HEK293 (cell line): Measurements from ENCODE around the gene ANK2.

Source experiments
- YY2 ChIP-seq: fragments of 450-650 bp; formaldehyde crosslinking; IDR thresholded peaks from 2 replicates; pipeline ENCODE4 v1.5.1; 2016; ENCODE audit warnings: missing biosample characterization, missing genetic modification characterization
- TF ChIP-seq, protein P1 (sequence below): fragments of 450-650 bp; formaldehyde crosslinking; IDR thresholded peaks from 2 replicates; pipeline ENCODE4 v1.5.1; 2016; ENCODE audit warnings: missing biosample characterization, missing genetic modification characterization
- TF ChIP-seq, protein P2 (sequence below): fragments of 450-650 bp; formaldehyde crosslinking; IDR thresholded peaks from 2 replicates; pipeline ENCODE4 v1.5.1; 2016; ENCODE audit warnings: missing biosample characterization, missing genetic modification characterization
- TF ChIP-seq, protein P3 (sequence below): fragments of 450-650 bp; formaldehyde crosslinking; IDR thresholded peaks from 2 replicates; pipeline ENCODE4 v1.5.1; 2017; ENCODE audit warnings: missing biosample characterization, missing genetic modification characterization
- TF ChIP-seq, protein P4 (sequence below): sonication (generic); formaldehyde crosslinking; IDR thresholded peaks from 2 replicates; pipeline ENCODE4 v1.8.1; 2022; ENCODE audit warnings: mild to moderate bottlenecking, moderate library complexity, missing genetic modification reagents

DNA sequence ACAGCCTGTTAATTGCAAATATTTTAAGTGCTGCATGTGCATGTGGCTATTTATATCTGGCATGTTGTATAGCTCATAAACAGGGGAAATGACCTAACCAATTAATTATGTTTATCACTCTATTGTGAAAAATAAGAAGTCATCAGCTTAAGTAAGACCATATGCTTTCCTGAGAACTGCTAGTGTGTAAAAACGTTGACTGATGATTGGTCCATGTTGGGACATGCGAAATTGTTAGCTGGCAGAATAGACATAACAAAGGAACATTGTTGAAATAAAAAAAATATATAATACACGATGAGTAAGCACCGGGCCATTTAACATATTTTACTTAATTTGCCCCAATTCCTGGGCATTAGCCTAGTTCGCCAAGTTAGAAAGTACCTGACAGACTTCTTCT lies 207.5 kb downstream of the ANK2 start:
- TF ChIP-seq, protein P1, sequence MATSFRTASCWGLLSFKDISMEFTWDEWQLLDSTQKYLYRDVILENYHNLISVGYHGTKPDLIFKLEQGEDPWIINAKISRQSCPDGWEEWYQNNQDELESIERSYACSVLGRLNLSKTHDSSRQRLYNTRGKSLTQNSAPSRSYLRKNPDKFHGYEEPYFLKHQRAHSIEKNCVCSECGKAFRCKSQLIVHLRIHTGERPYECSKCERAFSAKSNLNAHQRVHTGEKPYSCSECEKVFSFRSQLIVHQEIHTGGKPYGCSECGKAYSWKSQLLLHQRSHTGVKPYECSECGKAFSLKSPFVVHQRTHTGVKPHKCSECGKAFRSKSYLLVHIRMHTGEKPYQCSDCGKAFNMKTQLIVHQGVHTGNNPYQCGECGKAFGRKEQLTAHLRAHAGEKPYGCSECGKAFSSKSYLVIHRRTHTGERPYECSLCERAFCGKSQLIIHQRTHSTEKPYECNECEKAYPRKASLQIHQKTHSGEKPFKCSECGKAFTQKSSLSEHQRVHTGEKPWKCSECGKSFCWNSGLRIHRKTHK = no peak
- TF ChIP-seq, protein P2, sequence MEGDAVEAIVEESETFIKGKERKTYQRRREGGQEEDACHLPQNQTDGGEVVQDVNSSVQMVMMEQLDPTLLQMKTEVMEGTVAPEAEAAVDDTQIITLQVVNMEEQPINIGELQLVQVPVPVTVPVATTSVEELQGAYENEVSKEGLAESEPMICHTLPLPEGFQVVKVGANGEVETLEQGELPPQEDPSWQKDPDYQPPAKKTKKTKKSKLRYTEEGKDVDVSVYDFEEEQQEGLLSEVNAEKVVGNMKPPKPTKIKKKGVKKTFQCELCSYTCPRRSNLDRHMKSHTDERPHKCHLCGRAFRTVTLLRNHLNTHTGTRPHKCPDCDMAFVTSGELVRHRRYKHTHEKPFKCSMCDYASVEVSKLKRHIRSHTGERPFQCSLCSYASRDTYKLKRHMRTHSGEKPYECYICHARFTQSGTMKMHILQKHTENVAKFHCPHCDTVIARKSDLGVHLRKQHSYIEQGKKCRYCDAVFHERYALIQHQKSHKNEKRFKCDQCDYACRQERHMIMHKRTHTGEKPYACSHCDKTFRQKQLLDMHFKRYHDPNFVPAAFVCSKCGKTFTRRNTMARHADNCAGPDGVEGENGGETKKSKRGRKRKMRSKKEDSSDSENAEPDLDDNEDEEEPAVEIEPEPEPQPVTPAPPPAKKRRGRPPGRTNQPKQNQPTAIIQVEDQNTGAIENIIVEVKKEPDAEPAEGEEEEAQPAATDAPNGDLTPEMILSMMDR (tag by site-specific recombination) = no peak
- TF ChIP-seq YY2 = no peak
- TF ChIP-seq, protein P3, sequence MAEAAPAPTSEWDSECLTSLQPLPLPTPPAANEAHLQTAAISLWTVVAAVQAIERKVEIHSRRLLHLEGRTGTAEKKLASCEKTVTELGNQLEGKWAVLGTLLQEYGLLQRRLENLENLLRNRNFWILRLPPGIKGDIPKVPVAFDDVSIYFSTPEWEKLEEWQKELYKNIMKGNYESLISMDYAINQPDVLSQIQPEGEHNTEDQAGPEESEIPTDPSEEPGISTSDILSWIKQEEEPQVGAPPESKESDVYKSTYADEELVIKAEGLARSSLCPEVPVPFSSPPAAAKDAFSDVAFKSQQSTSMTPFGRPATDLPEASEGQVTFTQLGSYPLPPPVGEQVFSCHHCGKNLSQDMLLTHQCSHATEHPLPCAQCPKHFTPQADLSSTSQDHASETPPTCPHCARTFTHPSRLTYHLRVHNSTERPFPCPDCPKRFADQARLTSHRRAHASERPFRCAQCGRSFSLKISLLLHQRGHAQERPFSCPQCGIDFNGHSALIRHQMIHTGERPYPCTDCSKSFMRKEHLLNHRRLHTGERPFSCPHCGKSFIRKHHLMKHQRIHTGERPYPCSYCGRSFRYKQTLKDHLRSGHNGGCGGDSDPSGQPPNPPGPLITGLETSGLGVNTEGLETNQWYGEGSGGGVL (tag by site-specific recombination) = no peak
- TF ChIP-seq, protein P4, sequence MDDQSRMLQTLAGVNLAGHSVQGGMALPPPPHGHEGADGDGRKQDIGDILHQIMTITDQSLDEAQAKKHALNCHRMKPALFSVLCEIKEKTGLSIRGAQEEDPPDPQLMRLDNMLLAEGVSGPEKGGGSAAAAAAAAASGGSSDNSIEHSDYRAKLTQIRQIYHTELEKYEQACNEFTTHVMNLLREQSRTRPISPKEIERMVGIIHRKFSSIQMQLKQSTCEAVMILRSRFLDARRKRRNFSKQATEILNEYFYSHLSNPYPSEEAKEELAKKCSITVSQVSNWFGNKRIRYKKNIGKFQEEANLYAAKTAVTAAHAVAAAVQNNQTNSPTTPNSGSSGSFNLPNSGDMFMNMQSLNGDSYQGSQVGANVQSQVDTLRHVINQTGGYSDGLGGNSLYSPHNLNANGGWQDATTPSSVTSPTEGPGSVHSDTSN (CRISPR knock-in tag) = no peak
